Measurements from ENCODE around the gene DOCK7. TPM values are rescaled to one million over a fixed set of nuclear protein-coding genes. Genes with fewer than 3 reads are reported as not detected.

Gene DOCK7
- total RNA-seq, 3 donors from 2014 or later = 40.4 to 53.7 (median 41.9) TPM

- TF ChIP-seq CTCF (IDR thresholded peaks at IDR 0.05) = no peak
These were observed 211.5 kb downstream of the DOCK7 start for GRCh38 chr1:62476525-62477219.

GRCh38 chr1:62467092-62467491 is 221.1 kb downstream of the DOCK7 start:
- DNase-seq (no peak), ATAC-seq (peak; percentile 61)
- H3K9me3 ChIP-seq = peaks cover 3% of the 10 kb centered on the region
- H3K36me3 ChIP-seq (ENCODE audit: low read depth) = no peaks in the 10 kb centered on the region
- intact Hi-C loops (cut with DNase I, micrococcal nuclease) = no loop called here
- no peak overlapping the region for H3K4me3 ChIP-seq
- no peak for TF ChIP-seq CTCF (IDR thresholded peaks at IDR 0.05)
- peaks cover 8% of the 10 kb centered on the region for H3K4me1 ChIP-seq (ENCODE audit: low read depth)

More at GRCh38 chr1:62476525-62477219, 211.5 kb downstream of the DOCK7 start:
- intact Hi-C loops (cut with DNase I, micrococcal nuclease) = no loop called here
- no peak for DNase-seq
- Histone ChIP-seq H3K4me1 (ENCODE audit: low read depth) (no peaks in the 10 kb centered on the region), H3K9me3 (no peaks in the 10 kb centered on the region), H3K36me3 (ENCODE audit: low read depth) (no peaks in the 10 kb centered on the region), H3K4me3 (no peak overlapping the region)
- no peak for ATAC-seq

GRCh38 chr1:62462370-62462769 is 225.8 kb downstream of the DOCK7 start:
- Histone ChIP-seq H3K36me3 (ENCODE audit: low read depth) (no peaks in the 10 kb centered on the region), H3K4me3 (no peak overlapping the region), H3K9me3 (no peaks in the 10 kb centered on the region), H3K4me1 (ENCODE audit: low read depth) (peaks cover 5% of the 10 kb centered on the region)
- DNase-seq = no peak
- no peak for TF ChIP-seq CTCF (IDR thresholded peaks at IDR 0.05)
- intact Hi-C loops (cut with DNase I, micrococcal nuclease) = no loop called here
- no peak for ATAC-seq

- no peak for TF ChIP-seq CTCF (IDR thresholded peaks at IDR 0.05)
- DNase-seq = no peak
- no peak for ATAC-seq
- intact Hi-C loops (cut with DNase I, micrococcal nuclease) = no loop called here
- Histone ChIP-seq H3K9me3 (no peaks in the 10 kb centered on the region), H3K36me3 (ENCODE audit: low read depth) (no peaks in the 10 kb centered on the region), H3K4me3 (no peak overlapping the region), H3K4me1 (ENCODE audit: low read depth) (no peaks in the 10 kb centered on the region)
These were observed 230.2 kb downstream of the DOCK7 start for GRCh38 chr1:62457955-62458354.

- Histone ChIP-seq H3K9me3 (no peaks in the 10 kb centered on the region), H3K36me3 (ENCODE audit: low read depth) (no peaks in the 10 kb centered on the region), H3K4me3 (no peak overlapping the region), H3K4me1 (ENCODE audit: low read depth) (no peaks in the 10 kb centered on the region)
- DNase-seq (no peak), ATAC-seq (no peak)
- intact Hi-C loops (cut with DNase I, micrococcal nuclease) = no loop called here
- no peak for TF ChIP-seq CTCF (IDR thresholded peaks at IDR 0.05)
These were observed 235.2 kb downstream of the DOCK7 start for GRCh38 chr1:62452951-62453350.

Measured in mucosa of descending colon (tissue), 3 donors.